HUES64 (cell line): ENCODE measurements around the gene CD36. TPM values are rescaled to one million over a fixed set of nuclear protein-coding genes. Genes with fewer than 3 reads are reported as not detected.

ENCODE experiments used
- H3K27ac ChIP-seq: 2 replicates; pipeline ENCODE4 v1.7.0; 2013; ENCODE audit warnings: low read depth, low read length, inconsistent platforms
- H3K27me3 ChIP-seq: 2 replicates; pipeline ENCODE4 v1.6.1; 2013; ENCODE audit warnings: mild to moderate bottlenecking, low read length; ENCODE audit not compliant: insufficient read depth
- H3K36me3 ChIP-seq: 2 replicates; pipeline ENCODE4 v1.6.1; 2013; ENCODE audit warnings: mild to moderate bottlenecking, low read length; ENCODE audit not compliant: insufficient read depth
- H3K4me1 ChIP-seq: 2 replicates; pipeline ENCODE4 v1.6.1; 2013; ENCODE audit warnings: mild to moderate bottlenecking, low read length, moderate library complexity; ENCODE audit not compliant: insufficient read depth
- H3K4me3 ChIP-seq: 2 replicates; pipeline ENCODE4 v1.5.1; 2013; ENCODE audit warnings: mild to moderate bottlenecking, low read length, moderate library complexity
- H3K9ac ChIP-seq: 2 replicates; pipeline ENCODE4 v1.6.1; 2013; ENCODE audit warnings: mild to moderate bottlenecking, low read depth, low read length
- H3K9me3 ChIP-seq: 2 replicates; pipeline ENCODE4 v1.6.1; 2013; ENCODE audit warnings: low read depth, low read length; ENCODE audit not compliant: insufficient read depth
- WGBS: fragments of 150-250, 120-280 bp; methylation state at CpG from one replicate; pipeline ENCODE4 v1.1.7; 2013; ENCODE audit warnings: missing lambda C conversion rate; 5-methylcytosine and 5-hydroxymethylcytosine counted together
- polyA plus RNA-seq, 2 experiments: library from polyadenylated mRNA; stranded (reverse); fragments of 50-300 nt; gene quantifications; one replicate each; pipeline ENCODE4 v1.2.3, GENCODE V29; 2013

The CD36 gene
- polyA plus RNA-seq (2013, experiment 1 of 2): 0.55 TPM
- polyA plus RNA-seq (2013, experiment 2 of 2): 0.32 TPM

GRCh38 chr7:80637911-80638765 is at the start of gene CD36:
CD36 (plus strand) TSS chr7:80638642; CDS start chr7:80646741, 8,099 bp downstream.
- H3K4me3 ChIP-seq: no peak within 1 kb of the TSS
- H3K4me1 ChIP-seq: no peaks in the 10 kb centered on the region
- no peaks in the 10 kb centered on the region for H3K9me3 ChIP-seq
- no peak within 1 kb of the TSS for H3K9ac ChIP-seq
- no peak within 1 kb of the TSS for H3K27ac ChIP-seq
- no peaks in the 10 kb centered on the region for H3K36me3 ChIP-seq
- WGBS: 57% methylated on average over 1 of the region's 4 CpGs
- no peaks in the 10 kb centered on the region for H3K27me3 ChIP-seq

GRCh38 chr7:80589631-80590030 is 48.8 kb upstream of the CD36 start:
- H3K27me3 ChIP-seq: no peaks in the 10 kb centered on the region
- H3K4me1 ChIP-seq: peaks cover 5% of the 10 kb centered on the region; the same call in 1 of the 2 replicates
- 58% methylated on average over 1 of the region's 1 CpG for WGBS
- no peak overlapping the region for H3K4me3 ChIP-seq
- no peak overlapping the region for H3K27ac ChIP-seq
- H3K9ac ChIP-seq: no peak overlapping the region
- H3K36me3 ChIP-seq: no peaks in the 10 kb centered on the region
- H3K9me3 ChIP-seq: no peaks in the 10 kb centered on the region

GRCh38 chr7:80591654-80592053 is 46.8 kb upstream of the CD36 start:
- Histone ChIP-seq H3K27me3 (no peaks in the 10 kb centered on the region), H3K4me3 (no peak overlapping the region), H3K9ac (no peak overlapping the region), H3K27ac (no peak overlapping the region), H3K36me3 (no peaks in the 10 kb centered on the region), H3K9me3 (no peaks in the 10 kb centered on the region), H3K4me1 (peaks cover 5% of the 10 kb centered on the region; the same call in 1 of the 2 replicates)
- 87% methylated on average over 1 of the region's 1 CpG for WGBS

- no peaks in the 10 kb centered on the region for H3K9me3 ChIP-seq
- no peak overlapping the region for H3K9ac ChIP-seq
- no peak overlapping the region for H3K4me3 ChIP-seq
- H3K27ac ChIP-seq: no peak overlapping the region
- H3K4me1 ChIP-seq: no peaks in the 10 kb centered on the region
- H3K36me3 ChIP-seq: no peaks in the 10 kb centered on the region
- H3K27me3 ChIP-seq: no peaks in the 10 kb centered on the region
- WGBS: 89% methylated on average over 5 of the region's 7 CpGs
Observed at GRCh38 chr7:80593869-80594586, 44.4 kb upstream of the CD36 start.

- no peak overlapping the region for H3K4me3 ChIP-seq
- no peaks in the 10 kb centered on the region for H3K36me3 ChIP-seq
- no peaks in the 10 kb centered on the region for H3K9me3 ChIP-seq
- no peaks in the 10 kb centered on the region for H3K4me1 ChIP-seq
- 94% methylated on average over 4 of the region's 4 CpGs for WGBS
- H3K27ac ChIP-seq: no peak overlapping the region
- no peaks in the 10 kb centered on the region for H3K27me3 ChIP-seq
- H3K9ac ChIP-seq: no peak overlapping the region
Observed at GRCh38 chr7:80596933-80597517, 41.4 kb upstream of the CD36 start.

GRCh38 chr7:80597875-80598274 is 40.6 kb upstream of the CD36 start:
- no peak overlapping the region for H3K4me3 ChIP-seq
- H3K9ac ChIP-seq: no peak overlapping the region
- no peak overlapping the region for H3K27ac ChIP-seq
- no peaks in the 10 kb centered on the region for H3K4me1 ChIP-seq
- H3K9me3 ChIP-seq: no peaks in the 10 kb centered on the region
- H3K27me3 ChIP-seq: no peaks in the 10 kb centered on the region
- no peaks in the 10 kb centered on the region for H3K36me3 ChIP-seq

DNA sequence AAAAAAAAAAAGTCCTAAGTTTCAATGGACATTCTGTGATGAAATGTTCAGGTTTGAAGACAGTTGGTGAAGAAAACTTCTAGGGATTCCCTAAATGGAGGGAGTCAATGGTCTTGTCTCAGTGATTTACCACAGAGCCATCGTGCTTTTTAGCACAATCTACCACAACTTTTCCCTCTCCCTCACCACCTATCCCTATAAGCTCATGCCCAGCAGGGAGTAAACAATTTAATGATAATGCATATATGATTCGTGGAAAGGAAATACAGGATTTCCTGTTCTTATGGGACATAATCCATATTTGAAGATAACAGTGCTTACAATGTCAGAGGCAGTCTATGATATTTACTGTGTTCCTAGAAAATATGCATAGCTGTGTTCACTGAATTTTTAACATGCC is 38.4 kb upstream of the CD36 start:
- Histone ChIP-seq H3K4me1 (no peaks in the 10 kb centered on the region), H3K27ac (no peak overlapping the region), H3K27me3 (no peaks in the 10 kb centered on the region), H3K4me3 (no peak overlapping the region), H3K9ac (no peak overlapping the region), H3K36me3 (no peaks in the 10 kb centered on the region), H3K9me3 (no peaks in the 10 kb centered on the region)
- WGBS: 89% methylated on average over 2 of the region's 2 CpGs

DNA sequence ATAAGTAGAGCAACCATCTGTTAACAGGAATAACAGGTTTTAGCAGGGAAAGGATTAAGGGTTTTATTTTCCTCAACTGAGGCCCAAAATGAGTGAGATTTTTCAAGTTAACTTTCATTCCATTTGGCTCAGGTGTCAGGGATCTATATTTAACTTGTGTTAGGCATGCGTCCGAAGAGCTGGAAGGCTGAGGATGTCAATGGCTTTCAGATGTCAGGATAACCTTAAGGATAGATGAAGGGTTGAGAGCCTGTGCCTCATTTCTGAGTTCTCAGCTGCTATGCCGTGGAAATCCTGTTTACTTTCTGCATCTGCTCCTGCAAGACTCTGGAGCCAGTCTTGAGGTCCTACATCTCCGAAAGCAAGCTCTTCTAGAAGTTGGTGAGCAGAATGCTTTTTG is 36.4 kb upstream of the CD36 start:
- H3K4me1 ChIP-seq: no peaks in the 10 kb centered on the region
- no peak overlapping the region for H3K9ac ChIP-seq
- no peak overlapping the region for H3K27ac ChIP-seq
- H3K9me3 ChIP-seq: no peaks in the 10 kb centered on the region
- WGBS: 96% methylated on average over 4 of the region's 4 CpGs
- no peaks in the 10 kb centered on the region for H3K27me3 ChIP-seq
- no peaks in the 10 kb centered on the region for H3K36me3 ChIP-seq
- H3K4me3 ChIP-seq: no peak overlapping the region

- no peaks in the 10 kb centered on the region for H3K9me3 ChIP-seq
- WGBS: 93% methylated on average over 2 of the region's 2 CpGs
- H3K9ac ChIP-seq: no peak overlapping the region
- H3K36me3 ChIP-seq: no peaks in the 10 kb centered on the region
- H3K4me1 ChIP-seq: no peaks in the 10 kb centered on the region
- no peak overlapping the region for H3K27ac ChIP-seq
- no peaks in the 10 kb centered on the region for H3K27me3 ChIP-seq
- no peak overlapping the region for H3K4me3 ChIP-seq
Observed at GRCh38 chr7:80603940-80604339, 34.5 kb upstream of the CD36 start.

GRCh38 chr7:80604436-80604835 is 34.0 kb upstream of the CD36 start:
- Histone ChIP-seq H3K4me1 (no peaks in the 10 kb centered on the region), H3K9ac (no peak overlapping the region), H3K27me3 (no peaks in the 10 kb centered on the region), H3K9me3 (no peaks in the 10 kb centered on the region), H3K4me3 (no peak overlapping the region), H3K36me3 (no peaks in the 10 kb centered on the region), H3K27ac (no peak overlapping the region)
- WGBS: 100% methylated on average over 2 of the region's 2 CpGs

DNA sequence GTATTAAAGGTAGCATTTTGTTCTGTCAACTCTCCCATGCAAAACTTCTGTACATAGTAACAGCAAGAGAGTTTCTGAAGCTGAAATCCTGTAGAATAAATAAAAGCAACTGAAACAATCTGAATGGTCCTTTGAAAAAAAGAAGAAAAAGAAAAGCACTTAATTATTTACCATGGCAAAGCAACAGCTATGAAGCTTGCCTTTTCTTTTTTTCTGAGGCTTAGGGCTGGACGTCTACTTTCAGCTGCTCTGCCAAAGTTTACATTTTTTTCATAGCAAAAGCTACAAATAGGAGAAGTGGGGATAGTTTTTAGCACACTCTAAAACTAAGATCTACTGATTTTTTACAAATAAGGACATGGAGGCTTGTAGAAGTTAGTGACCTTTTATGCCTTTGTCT is 31.3 kb upstream of the CD36 start:
- WGBS: 80% methylated on average over 1 of the region's 1 CpG
- Histone ChIP-seq H3K27ac (no peak overlapping the region), H3K4me1 (no peaks in the 10 kb centered on the region), H3K9me3 (no peaks in the 10 kb centered on the region), H3K9ac (no peak overlapping the region), H3K27me3 (no peaks in the 10 kb centered on the region), H3K4me3 (no peak overlapping the region), H3K36me3 (no peaks in the 10 kb centered on the region)
